H1 (cell line): Measurements from ENCODE around the gene OMA1. TPM values are rescaled to one million over a fixed set of nuclear protein-coding genes. Genes with fewer than 3 reads are reported as not detected.

ENCODE experiments used
- CTCF ChIA-PET: fragments of 300-600 bp; sonication (Branson Sonifier 250); formaldehyde crosslinking; loops from one replicate; lab custom pipeline; 2021; ENCODE audit not compliant: partially characterized antibody; lab: Charles Lee
- POLR2A ChIA-PET: fragments of 300-600 bp; sonication (Branson Sonifier 250); formaldehyde crosslinking; loops from one replicate; lab custom pipeline; 2021; ENCODE audit warnings: inconsistent platforms; ENCODE audit not compliant: partially characterized antibody; lab: Charles Lee
- DNase-seq, 2 experiments: peaks; one replicate each; pipeline versions ENCODE4 v3.0.0 to v3.0.0-alpha.2; 2010 to 2022; ENCODE audit warnings: low spot score in 2 of 2, low read depth in 1 of 2, mixed read lengths in 1 of 2
- FAIRE-seq: peaks from 2 replicates; lab custom pipeline; 2011; peaks lifted over from hg19 to GRCh38; lab: Jason Lieb, UNC
- H2AFZ ChIP-seq: 2 replicates; pipeline ENCODE4 v1.8.1; 2012; ENCODE audit warnings: low read length, inconsistent platforms
- H2AK5ac ChIP-seq: 2 replicates; pipeline ENCODE4 v1.6.1; 2013; ENCODE audit warnings: low read depth, low read length
- H2BK120ac ChIP-seq: replicated peaks from 2 replicates; pipeline ENCODE3; 2013; ENCODE audit warnings: low read depth, low read length, inconsistent platforms
- H2BK12ac ChIP-seq: 2 replicates; pipeline ENCODE4 v1.6.1; 2013; ENCODE audit warnings: low read depth, low read length
- H2BK15ac ChIP-seq: 2 replicates; pipeline ENCODE4 v1.6.1; 2013; ENCODE audit warnings: low read length
- H2BK20ac ChIP-seq: 2 replicates; pipeline ENCODE4 v1.6.1; 2013; ENCODE audit warnings: low read length
- H2BK5ac ChIP-seq: 2 replicates; pipeline ENCODE4 v1.6.1; 2013; ENCODE audit warnings: low read depth, low read length
- H3K14ac ChIP-seq: 2 replicates; pipeline ENCODE4 v1.6.1; 2013; ENCODE audit warnings: inconsistent platforms; ENCODE audit not compliant: insufficient read length
- H3K18ac ChIP-seq: 2 replicates; pipeline ENCODE4 v1.6.1; 2013; ENCODE audit warnings: low read length; ENCODE audit errors: extremely low read depth
- H3K23ac ChIP-seq: 2 replicates; pipeline ENCODE4 v1.6.1; 2013; ENCODE audit warnings: inconsistent platforms; ENCODE audit not compliant: insufficient read length
- H3K23me2 ChIP-seq: 2 replicates; pipeline ENCODE4 v1.6.1; 2013; ENCODE audit warnings: low read depth, low read length
- H3K27ac ChIP-seq: 2 replicates; pipeline ENCODE4 v1.6.1; 2011; ENCODE audit warnings: low read depth, low read length, inconsistent platforms
- H3K27me3 ChIP-seq, 4 experiments: replicated peaks in 1 of 4; 1 replicate in 1 of 4; 2 replicates in 3 of 4; pipeline versions ENCODE4 v1.6.1 to v1.8.1; 2011 to 2013; ENCODE audit warnings: low read length in 3 of 4, mild to moderate bottlenecking in 3 of 4, inconsistent platforms in 2 of 4, mixed read lengths in 2 of 4, moderate library complexity in 1 of 4; ENCODE audit not compliant: control insufficient read depth in 3 of 4, insufficient read depth in 3 of 4; ENCODE audit errors: extremely low read depth in 1 of 4
- H3K36me3 ChIP-seq, 4 experiments: 2 replicates each; pipeline versions ENCODE4 v1.6.1 to v1.8.1; 2011 to 2013; ENCODE audit warnings: mild to moderate bottlenecking in 4 of 4, low read length in 3 of 4, moderate library complexity in 2 of 4, control low read depth in 1 of 4, inconsistent platforms in 1 of 4; ENCODE audit not compliant: insufficient read depth in 4 of 4, control insufficient read depth in 2 of 4
- H3K4ac ChIP-seq: replicated peaks from 2 replicates; pipeline ENCODE3; 2013; ENCODE audit warnings: low read length, low read depth, mixed read lengths, inconsistent platforms; ENCODE audit not compliant: insufficient read length
- H3K4me1 ChIP-seq, 4 experiments: replicated peaks in 1 of 4; 1 replicate in 1 of 4; 2 replicates in 3 of 4; pipeline versions ENCODE4 v1.6.1 to v1.8.1; 2011 to 2013; ENCODE audit warnings: low read length in 3 of 4, inconsistent platforms in 2 of 4, mixed read lengths in 1 of 4; ENCODE audit not compliant: insufficient read depth in 4 of 4, control insufficient read depth in 3 of 4
- H3K4me2 ChIP-seq, 2 experiments: 2 replicates each; pipeline versions ENCODE4 v1.6.1 to v1.8.1; 2011 to 2013; ENCODE audit warnings: low read depth in 2 of 2, low read length in 2 of 2, control low read depth in 1 of 2, inconsistent platforms in 1 of 2, mild to moderate bottlenecking in 1 of 2; ENCODE audit not compliant: insufficient read depth in 1 of 2
- H3K4me3 ChIP-seq, 4 experiments: fragments of 200-600, 300-600 bp in 1 of 4; sonication (generic), shearing (Covaris generic), sonication (Bioruptor Twin) in 1 of 4; 2 replicates each; pipeline versions ENCODE4 v1.5.1 to v1.8.1; 2011 to 2016; ENCODE audit warnings: low read length in 4 of 4, low read depth in 3 of 4, control low read depth in 2 of 4, inconsistent platforms in 2 of 4, mild to moderate bottlenecking in 2 of 4, mixed read lengths in 1 of 4, moderate library complexity in 1 of 4; ENCODE audit not compliant: insufficient read depth in 2 of 4; ENCODE audit errors: extremely low read depth in 1 of 4
- H3K56ac ChIP-seq: replicated peaks from 2 replicates; pipeline ENCODE3; 2013; ENCODE audit warnings: low read depth, mild to moderate bottlenecking, mixed read lengths, low read length, inconsistent platforms; ENCODE audit not compliant: insufficient read length
- H3K79me1 ChIP-seq: 2 replicates; pipeline ENCODE4 v1.6.1; 2013; ENCODE audit warnings: low read depth, low read length, control low read depth
- H3K79me2 ChIP-seq, 2 experiments: 2 replicates each; pipeline versions ENCODE4 v1.6.1 to v1.8.1; 2012 to 2013; ENCODE audit warnings: low read length in 2 of 2, mild to moderate bottlenecking in 2 of 2, inconsistent platforms in 1 of 2; ENCODE audit not compliant: insufficient read depth in 2 of 2, control insufficient read depth in 1 of 2
- H3K9ac ChIP-seq, 4 experiments: replicated peaks in 1 of 4; 1 replicate in 1 of 4; 2 replicates in 3 of 4; pipeline versions ENCODE4 v1.6.1 to v1.8.1; 2011 to 2013; ENCODE audit warnings: low read depth in 3 of 4, low read length in 3 of 4, control low read depth in 2 of 4, mild to moderate bottlenecking in 2 of 4, moderate library complexity in 2 of 4, inconsistent platforms in 1 of 4; ENCODE audit errors: extremely low read depth in 1 of 4
- H3K9me3 ChIP-seq, 2 experiments: 2 replicates each; pipeline versions ENCODE4 v1.6.1 to v1.8.1; 2012 to 2013; ENCODE audit warnings: mild to moderate bottlenecking in 2 of 2, moderate library complexity in 2 of 2, control low read depth in 1 of 2, inconsistent platforms in 1 of 2, low read depth in 1 of 2, low read length in 1 of 2, mixed read lengths in 1 of 2; ENCODE audit not compliant: insufficient read depth in 2 of 2
- H4K20me1 ChIP-seq, 2 experiments: replicated peaks in 1 of 2; 2 replicates each; pipeline versions ENCODE3 to v1.8.1; 2011 to 2013; ENCODE audit warnings: inconsistent platforms in 2 of 2, low read length in 2 of 2, mild to moderate bottlenecking in 1 of 2; ENCODE audit not compliant: insufficient read depth in 2 of 2, control insufficient read depth in 1 of 2
- H4K5ac ChIP-seq: 2 replicates; pipeline ENCODE4 v1.6.1; 2013; ENCODE audit warnings: low read length, low read depth, mixed read lengths, inconsistent platforms; ENCODE audit not compliant: insufficient read length
- H4K8ac ChIP-seq: 2 replicates; pipeline ENCODE4 v1.8.0; 2013; ENCODE audit warnings: mild to moderate bottlenecking, moderate library complexity, low read length, inconsistent platforms; ENCODE audit not compliant: insufficient read depth; ENCODE audit errors: extremely low read depth
- H4K91ac ChIP-seq: replicated peaks from 2 replicates; pipeline ENCODE3; 2013; ENCODE audit warnings: low read length, mixed read lengths, inconsistent platforms; ENCODE audit not compliant: insufficient read length
- BRCA1 ChIP-seq: IDR thresholded peaks from 2 replicates; pipeline ENCODE4 v1.6.1; 2012; ENCODE audit warnings: low read depth, low read length, improper control_type of control experiment
- CREB1 ChIP-seq: IDR thresholded peaks from 2 replicates; pipeline ENCODE4 v1.6.1; 2012; ENCODE audit warnings: inconsistent platforms
- EZH2 ChIP-seq: fragments of 200-600 bp; sonication (generic); IDR thresholded peaks from 2 replicates; pipeline ENCODE4 v1.7.1; 2012; ENCODE audit warnings: low read depth, mild to moderate bottlenecking, moderate library complexity, low read length, inconsistent platforms; ENCODE audit not compliant: severe bottlenecking
- HDAC2 ChIP-seq, 2 experiments: fragments of 300-600 bp in 1 of 2; sonication (generic) in 1 of 2; IDR thresholded peaks; 2 replicates each; pipeline ENCODE4 v1.6.1; 2011 to 2012; ENCODE audit warnings: low read depth in 2 of 2, low read length in 2 of 2, mild to moderate bottlenecking in 2 of 2, moderate library complexity in 2 of 2, borderline replicate concordance in 1 of 2, inconsistent platforms in 1 of 2
- HDAC6 ChIP-seq: IDR thresholded peaks from one replicate; pipeline ENCODE4 v1.7.1; 2012; ENCODE audit warnings: low read depth, mild to moderate bottlenecking, inconsistent platforms, low read length, moderate library complexity
- JUN ChIP-seq: IDR thresholded peaks from 2 replicates; pipeline ENCODE4 v1.6.1; 2011; ENCODE audit warnings: low read depth, mild to moderate bottlenecking, improper control_type of control experiment, low read length
- JUND ChIP-seq: IDR thresholded peaks from 2 replicates; pipeline ENCODE4 v1.6.1; 2011; ENCODE audit warnings: mild to moderate bottlenecking, improper control_type of control experiment, low read length
- RFX5 ChIP-seq: IDR thresholded peaks from 2 replicates; pipeline ENCODE4 v1.6.1; 2011; ENCODE audit warnings: low read depth, low read length, improper control_type of control experiment, borderline replicate concordance
- RNF2 ChIP-seq: fragments of 200-900, 300-1000 bp; sonication (generic); IDR thresholded peaks from 2 replicates; pipeline ENCODE4 v1.7.1; 2016; ENCODE audit warnings: borderline replicate concordance, low read depth, mild to moderate bottlenecking, antibody characterized with exemption, low read length; ENCODE audit not compliant: poor library complexity, severe bottlenecking; ENCODE audit errors: missing control alignments
- TAF7 ChIP-seq: optimal IDR thresholded peaks from 2 replicates; pipeline ENCODE3; 2011; ENCODE audit warnings: low read depth, mild to moderate bottlenecking, inconsistent platforms, low read length, moderate library complexity, borderline replicate concordance
- TEAD4 ChIP-seq: IDR thresholded peaks from 2 replicates; pipeline ENCODE4 v1.6.1; 2012; ENCODE audit warnings: low read depth, low read length, inconsistent platforms, mixed read lengths
- ZNF274 ChIP-seq: IDR thresholded peaks from 2 replicates; pipeline ENCODE4 v1.7.0; 2012; ENCODE audit warnings: low read length, borderline replicate concordance; ENCODE audit errors: extremely low read depth
- WGBS, 2 experiments: shearing (Covaris generic) in 1 of 2; methylation state at CpG; one replicate each; pipeline versions ENCODE4 v1.1.6 to v1.1.7; 2013 to 2015; ENCODE audit warnings: low lambda C conversion rate in 2 of 2, mixed read lengths in 2 of 2, inconsistent platforms in 1 of 2, low coverage in 1 of 2, missing lambda C conversion rate in 1 of 2; ENCODE audit not compliant: insufficient replicate concordance in 2 of 2, insufficient coverage in 1 of 2, insufficient read length in 1 of 2; ENCODE audit errors: extremely low coverage in 1 of 2, missing lambda C conversion rate in 1 of 2; 5-methylcytosine and 5-hydroxymethylcytosine counted together
- polyA plus RNA-seq, 7 experiments: library from polyadenylated mRNA; depleted of rRNA in 3 of 7; stranded (reverse) in 5 of 7; unstranded in 2 of 7; fragments of >200 nt in 5 of 7; fragments of 200-250 nt in 2 of 7; gene quantifications; 1 replicate in 5 of 7; 2 replicates in 1 of 7; 4 replicates in 1 of 7; pipeline versions ENCODE4 v1.2.1 to v1.2.3, GENCODE V29; 2011 to 2013; ENCODE audit warnings: missing spikeins in 2 of 7, mixed read lengths in 2 of 7
- total RNA-seq: library from RNA; stranded (reverse); fragmentation: NEBNext Ultra II Directional; extraction: Animal tissue kit (Norgen Biotek cat#: 25700); gene quantifications from 2 replicates; pipeline ENCODE4 v1.2.1, GENCODE V29; 2021

OMA1 gene
- total and polyA plus RNA-seq, 2 of the 8 experiments (the other 6 are each of a cell fraction or from before 2014, with no cell fraction given), result 7.7 to 11.7 TPM

DNA sequence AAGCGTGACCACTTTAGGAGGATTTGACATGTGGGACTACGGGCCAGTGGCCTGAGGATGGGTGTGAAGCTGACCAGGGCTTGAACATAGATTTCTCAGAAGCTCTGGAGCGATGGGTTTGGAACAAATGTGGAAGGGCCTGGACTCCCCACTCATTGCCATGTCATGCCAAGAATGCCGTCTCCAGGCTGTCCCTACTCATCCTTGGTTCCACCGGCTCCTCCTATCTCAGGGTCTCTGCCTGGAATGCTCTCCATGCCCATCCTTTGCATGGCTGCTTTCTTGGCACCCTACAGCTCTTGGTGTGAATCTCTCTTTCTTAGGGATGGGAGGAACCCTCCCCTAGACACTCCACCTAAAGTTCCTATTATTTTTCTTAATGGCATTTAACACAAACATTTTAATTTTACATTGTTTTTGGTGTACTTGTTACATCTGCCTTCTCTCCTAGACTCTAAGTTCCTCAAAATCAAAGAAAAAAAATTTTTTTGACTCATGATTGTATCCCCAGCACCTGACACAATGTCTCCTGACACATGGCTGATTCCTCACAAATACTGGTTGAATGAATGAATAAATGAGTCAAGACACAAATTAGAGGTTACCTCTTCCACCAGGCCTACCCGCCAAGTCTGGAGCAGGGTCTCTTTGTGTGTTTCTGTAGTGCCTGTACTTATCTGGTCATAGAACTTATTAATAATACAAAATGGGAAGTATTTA is 114.5 kb downstream of the OMA1 start:
- no peaks in the 10 kb centered on the region for H3K9me3 ChIP-seq
- H3K23me2 ChIP-seq, result no peaks in the 10 kb centered on the region; the same call in 1 of the 2 replicates
- no peak overlapping the region for H2BK5ac ChIP-seq
- DNase-seq, result no peak
- H3K79me1 ChIP-seq, result no peaks in the 10 kb centered on the region
- H3K56ac ChIP-seq, result no peak overlapping the region
- H2BK15ac ChIP-seq, result no peak overlapping the region
- H2BK12ac ChIP-seq, result no peak overlapping the region
- H3K4me3 ChIP-seq, result no peak overlapping the region
- H3K79me2 ChIP-seq, result no peaks in the 10 kb centered on the region
- peaks cover 0 to 4% (median under 1%) of the 10 kb centered on the region in 4 experiments; a peak in 4 of 7 replicates for H3K4me1 ChIP-seq
- H3K36me3 ChIP-seq, result no peaks in the 10 kb centered on the region
- no peaks in the 10 kb centered on the region for H3K27me3 ChIP-seq
- no peak overlapping the region for H3K4me2 ChIP-seq
- POLR2A ChIA-PET, result interaction anchor here (0.9 kb wide), 1 partner anchor 37 kb away, joined by 3 read pairs; no protein-coding TSS in a partner anchor
- 93% methylated on average over 6 of the region's 6 CpGs; no CpG with 5 or more reads in 1 of the 2 experiments for WGBS, 2 experiments
- H2AFZ ChIP-seq, result no peak overlapping the region
- H4K8ac ChIP-seq, result no peak overlapping the region
- H3K14ac ChIP-seq, result no peak overlapping the region
- H3K4ac ChIP-seq, result no peak overlapping the region
- no peak overlapping the region; the same call in 1 of the 2 replicates for H3K18ac ChIP-seq
- no peak overlapping the region; a peak in 1 of 7 replicates for H3K9ac ChIP-seq
- H3K27ac ChIP-seq, result no peak overlapping the region
- CTCF ChIA-PET, result interaction anchor here (0.8 to 1.7 kb wide), 5 partner anchors 8 to 37 kb away, joined by 3 to 7 read pairs (median 4); no protein-coding TSS in a partner anchor
- H2BK120ac ChIP-seq, result no peak overlapping the region
- no peak overlapping the region for H4K5ac ChIP-seq
- H2BK20ac ChIP-seq, result no peak overlapping the region
- no peak overlapping the region; the same call in 1 of the 2 replicates for H2AK5ac ChIP-seq
- H4K91ac ChIP-seq, result peak overlapping the region; percentile 69
- H3K23ac ChIP-seq, result no peak overlapping the region
- FAIRE-seq, result no peak
- no peaks in the 10 kb centered on the region for H4K20me1 ChIP-seq
- no peak for TF ChIP-seq RNF2
- TF ChIP-seq TAF7, result no peak
- TF ChIP-seq TEAD4, result no peak
- TF ChIP-seq EZH2, result no peak
- TF ChIP-seq BRCA1, result no peak
- TF ChIP-seq CREB1, result no peak
- TF ChIP-seq ZNF274, result no peak
- no peak for TF ChIP-seq JUN
- no peak for TF ChIP-seq HDAC2 (IDR thresholded peaks at IDR 0.05; ENCODE audit: borderline replicate concordance in 1 of 2, low read depth in 2 of 2, low read length in 2 of 2)
- TF ChIP-seq HDAC6, result no peak
- TF ChIP-seq JUND, result no peak
- no peak for TF ChIP-seq RFX5
